ENCODE data around the gene ETV3L.

DNA sequence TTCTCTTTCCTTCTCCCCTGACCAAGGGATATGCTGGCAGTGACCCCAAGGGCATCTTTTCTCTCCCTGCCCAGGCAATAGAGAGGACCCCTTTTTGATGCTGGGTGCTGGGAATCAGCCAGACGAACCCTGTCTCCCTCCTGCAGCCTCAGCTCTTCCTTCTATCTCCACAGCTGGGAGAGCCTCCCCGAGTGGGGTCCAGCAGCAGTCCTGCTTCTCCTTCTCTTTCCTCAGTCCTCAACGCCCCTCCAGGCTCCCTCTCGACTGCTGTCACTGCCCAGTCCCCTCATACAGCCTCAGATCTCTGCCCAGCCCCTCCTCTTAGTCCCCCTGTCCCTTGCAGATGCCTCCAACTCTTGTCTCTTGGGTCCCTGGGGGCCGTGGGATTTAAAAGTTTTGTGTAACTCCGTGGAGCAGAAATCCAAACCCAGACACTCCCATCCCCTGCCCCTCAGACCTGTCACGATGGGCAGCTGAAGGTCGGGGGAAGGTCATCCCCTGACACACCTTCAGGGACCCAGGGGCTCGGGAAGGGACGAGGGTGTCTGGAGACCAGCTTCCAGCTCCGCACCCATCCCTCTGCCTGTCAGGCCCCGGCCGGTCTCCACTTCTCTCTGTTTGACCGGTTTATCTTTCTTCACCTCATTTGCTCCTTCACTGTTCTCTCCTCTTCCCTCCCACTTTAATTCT, 5.8 kb upstream of the ETV3L start:
- TF ChIP-seq EZH2phosphoT487 (IDR thresholded peaks at IDR 0.05; ENCODE audit: insufficient read depth, low read depth) = no peak
- TF ChIP-seq EZH2 (IDR thresholded peaks at IDR 0.05; ENCODE audit: insufficient read depth, poor library complexity, severe bottlenecking) = no peak

Measured in GM23248 (cell line).